Tibial nerve (tissue), 3 donors: ENCODE data around the gene BMERB1.

Experiments
- POLR2A ChIP-seq, 2 donors: fragments of 450-650 bp; IDR thresholded peaks; one replicate each; pipeline ENCODE4 v1.6.1; 2017; ENCODE audit warnings: antibody characterized with exemption in 2 of 2, mild to moderate bottlenecking in 2 of 2, moderate library complexity in 2 of 2
- TF ChIP-seq, protein P1 (sequence below), 5 experiments: fragments of 200-600 bp in 3 of 5; fragments of 450-650 bp in 2 of 5; sonication (generic) in 3 of 5; IDR thresholded peaks; one replicate each; pipeline ENCODE4 v1.5.1; 2016 to 2019; ENCODE audit warnings: antibody characterized with exemption in 5 of 5, mild to moderate bottlenecking in 3 of 5, moderate library complexity in 2 of 5

DNA sequence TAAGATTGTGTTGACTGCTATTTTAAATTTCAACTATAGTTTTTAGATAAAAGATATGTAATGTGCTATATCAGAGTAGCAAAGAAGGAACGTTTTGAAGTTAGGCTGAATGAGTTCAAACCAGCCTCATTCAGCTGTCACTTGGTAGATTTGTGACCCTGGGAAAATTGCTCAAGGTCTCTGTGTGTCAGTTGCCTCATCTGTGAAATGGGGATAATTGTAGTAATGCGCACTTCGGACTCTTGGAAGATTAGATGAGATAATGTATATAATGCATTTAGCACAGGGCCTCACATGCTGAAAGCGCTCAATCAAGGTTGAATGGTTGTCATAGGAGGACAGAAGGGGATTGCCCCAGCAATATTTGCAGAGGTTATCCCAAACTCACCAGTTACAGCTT lies 4.7 kb downstream of the BMERB1 start:
- TF ChIP-seq, protein P1, sequence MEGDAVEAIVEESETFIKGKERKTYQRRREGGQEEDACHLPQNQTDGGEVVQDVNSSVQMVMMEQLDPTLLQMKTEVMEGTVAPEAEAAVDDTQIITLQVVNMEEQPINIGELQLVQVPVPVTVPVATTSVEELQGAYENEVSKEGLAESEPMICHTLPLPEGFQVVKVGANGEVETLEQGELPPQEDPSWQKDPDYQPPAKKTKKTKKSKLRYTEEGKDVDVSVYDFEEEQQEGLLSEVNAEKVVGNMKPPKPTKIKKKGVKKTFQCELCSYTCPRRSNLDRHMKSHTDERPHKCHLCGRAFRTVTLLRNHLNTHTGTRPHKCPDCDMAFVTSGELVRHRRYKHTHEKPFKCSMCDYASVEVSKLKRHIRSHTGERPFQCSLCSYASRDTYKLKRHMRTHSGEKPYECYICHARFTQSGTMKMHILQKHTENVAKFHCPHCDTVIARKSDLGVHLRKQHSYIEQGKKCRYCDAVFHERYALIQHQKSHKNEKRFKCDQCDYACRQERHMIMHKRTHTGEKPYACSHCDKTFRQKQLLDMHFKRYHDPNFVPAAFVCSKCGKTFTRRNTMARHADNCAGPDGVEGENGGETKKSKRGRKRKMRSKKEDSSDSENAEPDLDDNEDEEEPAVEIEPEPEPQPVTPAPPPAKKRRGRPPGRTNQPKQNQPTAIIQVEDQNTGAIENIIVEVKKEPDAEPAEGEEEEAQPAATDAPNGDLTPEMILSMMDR (IDR thresholded peaks at IDR 0.05), result no peak
- TF ChIP-seq POLR2A (IDR thresholded peaks at IDR 0.05), result no peak
